Effector memory CD4-positive, alpha-beta T cell (primary cell): ENCODE data around the gene ROBO1.
"Not testable (repeated sequence)": the region's sequence is repeated elsewhere in the genome, so short reads cannot be mapped to it uniquely, and the experiment has no call there.

Experiments used
- DNase-seq, 3 donors: peaks; one replicate each; pipeline ENCODE4 v3.0.0-alpha.2; 2020
- H3K27ac ChIP-seq: 2 replicates; pipeline ENCODE4 v1.7.0; 2013; ENCODE audit warnings: mild to moderate bottlenecking, low read length, moderate library complexity; ENCODE audit not compliant: insufficient read depth, poor library complexity, severe bottlenecking
- H3K27me3 ChIP-seq: replicated peaks from 2 replicates; pipeline ENCODE4 v1.7.0; 2013; ENCODE audit warnings: mild to moderate bottlenecking, low read length; ENCODE audit not compliant: insufficient read depth, control insufficient read depth, poor library complexity, severe bottlenecking
- H3K36me3 ChIP-seq: 2 replicates; pipeline ENCODE4 v1.7.0; 2013; ENCODE audit warnings: mild to moderate bottlenecking, low read length, moderate library complexity; ENCODE audit not compliant: control insufficient read depth, insufficient read depth
- H3K4me1 ChIP-seq: 2 replicates; pipeline ENCODE4 v1.7.0; 2013; ENCODE audit warnings: low read length, mild to moderate bottlenecking; ENCODE audit not compliant: control insufficient read depth, insufficient read depth, poor library complexity, severe bottlenecking
- H3K4me3 ChIP-seq: 2 replicates; pipeline ENCODE4 v1.7.0; 2013; ENCODE audit warnings: low read length, low read depth, mild to moderate bottlenecking; ENCODE audit not compliant: insufficient read depth, poor library complexity, severe bottlenecking
- H3K9me3 ChIP-seq: 2 replicates; pipeline ENCODE4 v1.7.0; 2013; ENCODE audit warnings: mild to moderate bottlenecking, low read length, moderate library complexity; ENCODE audit not compliant: control insufficient read depth
- total RNA-seq, 3 donors: gene quantifications; one replicate each; lab custom pipeline; 2026; lab: John Stamatoyannopoulos, UW

The ROBO1 gene
- total RNA-seq, result 0 to 1.7 (median 0) reads per million in 3 donors

DNA sequence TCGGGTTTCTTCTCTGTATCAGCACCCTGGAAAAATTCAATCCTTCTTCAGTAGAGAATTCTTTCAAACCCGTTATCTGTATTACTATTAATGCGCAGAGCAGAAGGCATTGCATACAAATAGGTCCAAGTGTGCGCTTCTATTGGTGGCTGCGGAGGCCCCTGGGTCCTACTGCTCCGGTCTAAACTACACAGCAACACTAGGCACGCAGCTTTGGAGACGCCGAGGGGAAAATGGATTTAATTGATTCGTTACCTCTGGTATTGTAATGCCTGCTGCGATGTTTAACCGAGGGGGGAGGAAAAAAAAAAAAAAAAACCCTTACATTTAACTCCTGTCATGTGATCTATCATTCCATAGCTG, at the start of gene ROBO1:
ROBO1 (minus strand) TSS at position 94 of the 363 bp plus-strand sequence.
- H3K27ac ChIP-seq, result no peak within 1 kb of the TSS
- H3K9me3 ChIP-seq, result peaks cover 7% of the 10 kb centered on the region
- no peaks in the 10 kb centered on the region for H3K27me3 ChIP-seq
- DNase-seq, result no peak
- H3K4me3 ChIP-seq, result no peak within 1 kb of the TSS
- H3K4me1 ChIP-seq, result no peaks in the 10 kb centered on the region
- no peaks in the 10 kb centered on the region for H3K36me3 ChIP-seq

DNA sequence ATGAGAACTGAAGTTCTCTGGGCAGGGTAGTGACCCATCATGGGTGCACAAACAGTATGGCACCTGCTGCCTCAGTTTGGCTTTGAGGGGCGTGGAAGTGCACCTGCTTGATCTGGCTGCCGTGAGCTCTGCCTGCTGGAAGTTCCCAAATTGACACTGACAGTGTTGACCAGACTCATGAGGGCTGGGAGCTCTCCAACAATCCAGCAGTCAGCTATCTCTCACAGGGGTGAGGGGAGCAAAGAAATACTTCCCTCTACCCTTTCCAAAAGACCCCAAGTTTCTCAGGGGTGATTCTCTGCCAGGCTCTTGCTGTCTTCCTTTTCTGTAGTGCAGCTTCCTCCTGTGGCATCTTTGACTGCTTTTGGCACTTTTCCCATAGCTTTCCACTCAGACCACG, 49.4 kb upstream of the ROBO1 start:
- H3K36me3 ChIP-seq, result no peaks in the 10 kb centered on the region

DNA sequence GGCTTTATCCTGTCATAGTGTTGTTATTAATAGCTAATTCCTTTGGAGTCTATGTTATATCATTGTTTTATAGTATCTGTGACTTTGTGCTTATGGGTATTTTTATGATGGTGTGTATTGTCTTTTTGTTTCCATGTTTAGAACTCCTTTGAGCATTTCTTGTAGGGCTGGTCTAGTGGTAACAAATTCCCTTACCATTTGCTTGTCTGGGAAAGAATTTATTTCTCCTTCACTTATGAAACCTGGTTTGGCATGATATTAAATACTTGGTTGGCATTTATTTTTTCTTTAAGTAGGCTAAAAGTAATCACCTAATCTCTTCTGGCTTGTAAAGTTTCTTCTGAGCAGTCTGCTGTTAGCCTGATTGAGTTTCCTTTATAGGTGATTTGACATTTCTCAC, 47.7 kb upstream of the ROBO1 start:
- Histone ChIP-seq H3K36me3 (no peaks in the 10 kb centered on the region), H3K27me3 (no peaks in the 10 kb centered on the region)

More for the DNA sequence above, 49.4 kb upstream of the ROBO1 start:
- no peaks in the 10 kb centered on the region for H3K4me1 ChIP-seq
- no peak overlapping the region for H3K27ac ChIP-seq
- no peak for DNase-seq
- H3K4me3 ChIP-seq, result no peak overlapping the region
- H3K27me3 ChIP-seq, result no peaks in the 10 kb centered on the region
- no peaks in the 10 kb centered on the region for H3K9me3 ChIP-seq

GRCh38 chr3:79810581-79810980, 42.8 kb upstream of the ROBO1 start:
- Histone ChIP-seq H3K27ac (no peak overlapping the region), H3K4me1 (no peaks in the 10 kb centered on the region), H3K9me3 (no peaks in the 10 kb centered on the region), H3K27me3 (no peaks in the 10 kb centered on the region), H3K4me3 (no peak overlapping the region), H3K36me3 (no peaks in the 10 kb centered on the region)
- no peak for DNase-seq

More for the DNA sequence above, 47.7 kb upstream of the ROBO1 start:
- no peak for DNase-seq
- Histone ChIP-seq H3K9me3 (no peaks in the 10 kb centered on the region), H3K4me3 (no peak overlapping the region), H3K27ac (no peak overlapping the region), H3K4me1 (no peaks in the 10 kb centered on the region)

DNA sequence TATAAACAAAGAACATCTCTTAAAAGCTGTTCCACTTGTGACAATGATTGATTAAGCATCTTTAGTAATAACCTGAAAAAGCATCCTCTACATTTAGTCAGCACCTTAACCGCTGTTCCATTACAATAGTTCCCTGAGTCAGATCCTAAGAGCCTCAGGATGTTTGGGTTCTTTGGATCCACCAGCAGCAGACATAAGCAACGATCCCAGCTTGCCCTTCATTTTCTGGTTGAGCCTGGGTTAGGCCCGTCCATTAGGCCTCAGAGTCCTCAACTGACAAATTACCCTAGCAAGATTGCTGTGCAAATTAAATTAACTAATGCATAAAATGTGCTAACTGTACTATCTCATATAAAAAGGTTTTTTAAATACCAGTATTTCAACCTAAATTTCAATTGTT, 42.3 kb upstream of the ROBO1 start:
- no peak overlapping the region for H3K27ac ChIP-seq
- no peaks in the 10 kb centered on the region for H3K27me3 ChIP-seq
- no peaks in the 10 kb centered on the region for H3K4me1 ChIP-seq
- no peak overlapping the region for H3K4me3 ChIP-seq
- H3K9me3 ChIP-seq, result no peaks in the 10 kb centered on the region
- DNase-seq, result no peak
- no peaks in the 10 kb centered on the region for H3K36me3 ChIP-seq

- no peaks in the 10 kb centered on the region for H3K9me3 ChIP-seq
- no peak for DNase-seq
- H3K36me3 ChIP-seq, result no peaks in the 10 kb centered on the region
- no peak overlapping the region for H3K4me3 ChIP-seq
- no peaks in the 10 kb centered on the region for H3K27me3 ChIP-seq
- H3K4me1 ChIP-seq, result no peaks in the 10 kb centered on the region
- H3K27ac ChIP-seq, result no peak overlapping the region
Observed at GRCh38 chr3:79809106-79809505, 41.3 kb upstream of the ROBO1 start.

DNA sequence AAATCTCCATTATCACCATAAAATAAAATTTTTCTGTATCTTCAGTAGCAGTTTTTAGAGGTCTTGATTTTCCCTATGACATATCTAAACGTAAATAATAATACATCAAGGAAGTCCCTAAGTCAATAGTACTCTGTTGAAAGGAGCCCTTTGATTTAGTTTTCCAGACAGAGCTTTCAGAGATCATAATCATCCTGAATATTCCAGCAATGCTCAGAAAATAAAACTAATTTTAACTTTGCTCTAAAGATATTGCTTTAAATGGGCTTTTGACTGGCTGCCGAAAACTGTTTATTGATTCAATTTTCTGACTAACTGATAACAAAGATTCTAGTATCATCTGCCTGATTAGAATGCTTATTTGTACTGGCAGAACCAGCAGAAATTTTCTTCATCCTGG, 40.7 kb upstream of the ROBO1 start:
- Histone ChIP-seq H3K9me3 (no peaks in the 10 kb centered on the region), H3K27ac (no peak overlapping the region), H3K4me1 (no peaks in the 10 kb centered on the region), H3K4me3 (no peak overlapping the region), H3K27me3 (no peaks in the 10 kb centered on the region), H3K36me3 (no peaks in the 10 kb centered on the region)
- DNase-seq, result no peak

- H3K27me3 ChIP-seq, H3K27ac ChIP-seq, DNase-seq, H3K9me3 ChIP-seq, H3K36me3 ChIP-seq, H3K4me1 ChIP-seq, H3K4me3 ChIP-seq: not testable (repeated sequence)
Observed at GRCh38 chr3:79790177-79790576, 22.4 kb upstream of the ROBO1 start.

- DNase-seq, result no peak
- H3K4me3 ChIP-seq, result no peak overlapping the region
- H3K27me3 ChIP-seq, result no peaks in the 10 kb centered on the region
- no peak overlapping the region for H3K27ac ChIP-seq
- H3K36me3 ChIP-seq, result no peaks in the 10 kb centered on the region
- no peaks in the 10 kb centered on the region for H3K4me1 ChIP-seq
- H3K9me3 ChIP-seq, result peaks cover 7% of the 10 kb centered on the region
Observed at GRCh38 chr3:79773291-79773690, 5.5 kb upstream of the ROBO1 start.

GRCh38 chr3:79769229-79769628, 1.4 kb upstream of the ROBO1 start:
- Histone ChIP-seq H3K9me3 (peaks cover 7% of the 10 kb centered on the region), H3K36me3 (no peaks in the 10 kb centered on the region), H3K4me1 (no peaks in the 10 kb centered on the region), H3K4me3 (no peak overlapping the region), H3K27ac (no peak overlapping the region), H3K27me3 (no peaks in the 10 kb centered on the region)
- DNase-seq, result no peak
